ENCODE data around the gene ANGPTL7. TPM values are rescaled to one million over a fixed set of nuclear protein-coding genes. Genes with fewer than 3 reads are reported as not detected.

The ANGPTL7 gene
- polyA plus RNA-seq, 1 donor (not counting 4 experiments of a cell fraction or from before 2014, with no cell fraction given) = not detected

DNA sequence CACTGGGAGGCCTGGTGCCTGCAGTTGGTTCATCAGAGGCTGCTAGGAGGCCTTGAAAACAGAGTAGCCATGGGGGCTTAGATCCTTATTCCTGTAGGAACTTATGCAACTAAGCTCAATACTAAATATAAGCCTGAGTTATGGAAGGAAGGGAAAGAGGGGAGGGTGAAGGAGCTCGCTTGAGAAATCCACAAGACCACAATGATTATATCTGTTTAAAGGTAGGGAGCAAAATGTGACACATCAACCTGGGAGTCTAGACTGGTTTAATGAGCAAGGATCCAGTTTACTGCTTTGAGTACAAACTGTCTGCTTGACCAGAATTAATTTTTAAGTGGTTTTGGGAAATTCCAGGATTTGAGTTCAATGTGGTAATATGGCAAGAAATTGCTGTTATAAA is 20.4 kb upstream of the ANGPTL7 start:
- dilution Hi-C loops (cut with MboI; ENCODE audit: extremely low pct_ligation_motif_present, low sequenced_read_pairs) = no loop called here
- TF ChIP-seq, protein P1, sequence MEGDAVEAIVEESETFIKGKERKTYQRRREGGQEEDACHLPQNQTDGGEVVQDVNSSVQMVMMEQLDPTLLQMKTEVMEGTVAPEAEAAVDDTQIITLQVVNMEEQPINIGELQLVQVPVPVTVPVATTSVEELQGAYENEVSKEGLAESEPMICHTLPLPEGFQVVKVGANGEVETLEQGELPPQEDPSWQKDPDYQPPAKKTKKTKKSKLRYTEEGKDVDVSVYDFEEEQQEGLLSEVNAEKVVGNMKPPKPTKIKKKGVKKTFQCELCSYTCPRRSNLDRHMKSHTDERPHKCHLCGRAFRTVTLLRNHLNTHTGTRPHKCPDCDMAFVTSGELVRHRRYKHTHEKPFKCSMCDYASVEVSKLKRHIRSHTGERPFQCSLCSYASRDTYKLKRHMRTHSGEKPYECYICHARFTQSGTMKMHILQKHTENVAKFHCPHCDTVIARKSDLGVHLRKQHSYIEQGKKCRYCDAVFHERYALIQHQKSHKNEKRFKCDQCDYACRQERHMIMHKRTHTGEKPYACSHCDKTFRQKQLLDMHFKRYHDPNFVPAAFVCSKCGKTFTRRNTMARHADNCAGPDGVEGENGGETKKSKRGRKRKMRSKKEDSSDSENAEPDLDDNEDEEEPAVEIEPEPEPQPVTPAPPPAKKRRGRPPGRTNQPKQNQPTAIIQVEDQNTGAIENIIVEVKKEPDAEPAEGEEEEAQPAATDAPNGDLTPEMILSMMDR (optimal IDR thresholded peaks at IDR 0.05 in 1 of 3, IDR thresholded peaks at IDR 0.05 in 1 of 3, conservative IDR thresholded peaks at IDR 0.05 in 1 of 3; ENCODE audit: extremely low read depth in 1 of 3, insufficient read depth in 2 of 3, low read length in 3 of 3) = no peak
- TF ChIP-seq EZH2 (IDR thresholded peaks at IDR 0.05; ENCODE audit: low read length) = no peak

DNA sequence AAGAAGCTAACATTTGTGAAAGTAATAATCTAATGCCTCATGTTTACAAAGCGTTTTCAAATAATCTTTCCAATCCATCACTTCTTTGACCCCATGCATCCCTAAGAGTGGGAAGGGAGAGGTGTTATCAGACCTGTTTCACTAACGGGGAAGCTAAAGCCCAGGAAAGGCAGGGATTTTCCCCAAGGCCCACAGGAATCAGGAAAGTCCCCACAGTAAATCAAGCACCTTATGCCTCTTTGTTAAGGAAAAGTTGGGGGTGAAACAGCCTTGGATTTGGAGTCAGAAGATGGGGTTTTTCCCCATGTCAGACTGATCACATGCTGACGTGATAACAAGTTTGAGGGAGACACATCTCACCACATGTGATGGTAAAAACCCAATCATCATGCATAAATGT is 20.0 kb upstream of the ANGPTL7 start:
- dilution Hi-C loops (cut with MboI; ENCODE audit: extremely low pct_ligation_motif_present, low sequenced_read_pairs) = no loop called here
- Histone ChIP-seq H3K9me3 (ENCODE audit: control insufficient read depth, low read depth, low read length) (no peaks in the 10 kb centered on the region), H3K4me2 (ENCODE audit: control insufficient read depth, extremely low read depth, insufficient read depth, low read depth, low read length) (no peak overlapping the region), H3K4me3 (ENCODE audit: control insufficient read depth in 2 of 3, extremely low read depth in 1 of 3, insufficient read depth in 2 of 3, low read depth in 1 of 3, low read length in 3 of 3) (no peak overlapping the region), H3K27ac (ENCODE audit: control insufficient read depth, insufficient read depth, low read length) (no peak overlapping the region), H3K4me1 (ENCODE audit: control insufficient read depth, extremely low read depth, insufficient read depth, low read length) (no peaks in the 10 kb centered on the region), H3K79me2 (ENCODE audit: control insufficient read depth, insufficient read depth, low read length) (no peaks in the 10 kb centered on the region), H2AFZ (ENCODE audit: control insufficient read depth, low read length) (no peak overlapping the region), H3K9ac (ENCODE audit: control insufficient read depth, extremely low read depth, insufficient read depth, low read length) (no peak overlapping the region), H3K27me3 (ENCODE audit: control insufficient read depth, extremely low read depth, insufficient read depth, low read length) (no peaks in the 10 kb centered on the region), H3K9me1 (ENCODE audit: control insufficient read depth, extremely low read depth, insufficient read depth, low read length) (no peaks in the 10 kb centered on the region), H3K36me3 (ENCODE audit: control insufficient read depth in 2 of 2, extremely low read depth in 1 of 2, insufficient read depth in 2 of 2, low read length in 2 of 2) (peaks cover 0 to 2% of the 10 kb centered on the region in 2 experiments), H4K20me1 (ENCODE audit: control insufficient read depth, extremely low read depth, insufficient read depth, low read length) (no peaks in the 10 kb centered on the region)
- DNase-seq (ENCODE audit: low read depth, low spot score) (no peak), FAIRE-seq (no peak)
- TF ChIP-seq, protein P1 (optimal IDR thresholded peaks at IDR 0.05 in 1 of 3, IDR thresholded peaks at IDR 0.05 in 1 of 3, conservative IDR thresholded peaks at IDR 0.05 in 1 of 3; ENCODE audit: extremely low read depth in 1 of 3, insufficient read depth in 2 of 3, low read length in 3 of 3) = no peak
- TF ChIP-seq EZH2 (IDR thresholded peaks at IDR 0.05; ENCODE audit: low read length) = no peak

More for the DNA sequence above, 20.4 kb upstream of the ANGPTL7 start:
- Histone ChIP-seq H3K4me3 (ENCODE audit: control insufficient read depth in 2 of 3, extremely low read depth in 1 of 3, insufficient read depth in 2 of 3, low read depth in 1 of 3, low read length in 3 of 3) (no peak overlapping the region), H3K27ac (ENCODE audit: control insufficient read depth, insufficient read depth, low read length) (no peak overlapping the region), H3K9ac (ENCODE audit: control insufficient read depth, extremely low read depth, insufficient read depth, low read length) (no peak overlapping the region), H3K9me1 (ENCODE audit: control insufficient read depth, extremely low read depth, insufficient read depth, low read length) (no peaks in the 10 kb centered on the region), H2AFZ (ENCODE audit: control insufficient read depth, low read length) (no peak overlapping the region), H3K9me3 (ENCODE audit: control insufficient read depth, low read depth, low read length) (no peaks in the 10 kb centered on the region), H3K4me2 (ENCODE audit: control insufficient read depth, extremely low read depth, insufficient read depth, low read depth, low read length) (no peak overlapping the region), H4K20me1 (ENCODE audit: control insufficient read depth, extremely low read depth, insufficient read depth, low read length) (no peaks in the 10 kb centered on the region), H3K27me3 (ENCODE audit: control insufficient read depth, extremely low read depth, insufficient read depth, low read length) (no peaks in the 10 kb centered on the region), H3K79me2 (ENCODE audit: control insufficient read depth, insufficient read depth, low read length) (no peaks in the 10 kb centered on the region), H3K4me1 (ENCODE audit: control insufficient read depth, extremely low read depth, insufficient read depth, low read length) (no peaks in the 10 kb centered on the region), H3K36me3 (ENCODE audit: control insufficient read depth in 2 of 2, extremely low read depth in 1 of 2, insufficient read depth in 2 of 2, low read length in 2 of 2) (peaks cover 0 to 2% of the 10 kb centered on the region in 2 experiments)
- no peak for DNase-seq (ENCODE audit: low read depth, low spot score)
- FAIRE-seq = no peak
